Esophagus muscularis mucosa (tissue), 4 donors: Measurements from ENCODE around the gene NDUFB3.

ENCODE experiments used
- CTCF ChIP-seq, 3 experiments: fragments of 200-600 bp in 2 of 3; fragments of 450-650 bp in 1 of 3; sonication (generic) in 2 of 3; IDR thresholded peaks; one replicate each; pipeline ENCODE4 v1.5.1; 2017 to 2019; ENCODE audit warnings: antibody characterized with exemption in 3 of 3, mild to moderate bottlenecking in 2 of 3, moderate library complexity in 1 of 3
- EP300 ChIP-seq: sonication (generic); formaldehyde crosslinking; IDR thresholded peaks from one replicate; pipeline ENCODE4 v1.6.1; 2017; ENCODE audit warnings: antibody characterized with exemption
- POLR2A ChIP-seq: fragments of 450-650 bp; IDR thresholded peaks from one replicate; pipeline ENCODE4 v1.6.1; 2017; ENCODE audit warnings: antibody characterized with exemption, moderate library complexity, mild to moderate bottlenecking, low read depth
- POLR2AphosphoS5 ChIP-seq, 2 donors: sonication (generic); formaldehyde crosslinking; IDR thresholded peaks; one replicate each; pipeline ENCODE4 v1.6.1; 2017; ENCODE audit warnings: antibody characterized with exemption in 2 of 2

GRCh38 chr2:201057087-201057521 lies 14.7 kb upstream of the NDUFB3 start:
- no peak for TF ChIP-seq POLR2A
- TF ChIP-seq POLR2AphosphoS5 (IDR thresholded peaks at IDR 0.05) = no peak
- no peak for TF ChIP-seq CTCF (IDR thresholded peaks at IDR 0.05)
- no peak for TF ChIP-seq EP300
